B cell (primary cell): Measurements from ENCODE around the gene FBLL1. TPM values are rescaled to one million over a fixed set of nuclear protein-coding genes. Genes with fewer than 3 reads are reported as not detected.

Experiments
- ATAC-seq: fragments of 200-7000 bp; cut with Tn5 transposase; one replicate; pipeline ENCODE4 v1.10.0; 2021; ENCODE audit warnings: low read depth, mild to moderate bottlenecking, moderate number of reproducible peaks, moderate library complexity
- CTCF ChIA-PET: fragments of 350-600 bp; sonication (Branson Sonifier 250); formaldehyde crosslinking; loops from one replicate; lab custom pipeline; 2021; ENCODE audit warnings: antibody characterized with exemption, inconsistent platforms; lab: Charles Lee
- POLR2A ChIA-PET: fragments of 350-600 bp; sonication (Branson Sonifier 250); formaldehyde crosslinking; loops from one replicate; lab custom pipeline; 2021; ENCODE audit warnings: antibody characterized with exemption; lab: Charles Lee
- DNase-seq: peaks from one replicate; pipeline ENCODE4 v3.0.0; 2013
- H2AFZ ChIP-seq: 2 replicates; pipeline ENCODE4 v1.6.1; 2012; ENCODE audit warnings: mild to moderate bottlenecking, low read depth, low read length; ENCODE audit not compliant: insufficient read depth, poor library complexity, severe bottlenecking
- H3K27ac ChIP-seq, 2 donors: 1 replicate in 1 of 2; 2 replicates in 1 of 2; pipeline ENCODE4 v1.5.1; 2012 to 2013; ENCODE audit warnings: low read length in 2 of 2, mild to moderate bottlenecking in 2 of 2, moderate library complexity in 1 of 2
- H3K27me3 ChIP-seq, 4 experiments: fragments of 200-600 bp in 1 of 4; sonication (generic) in 1 of 4; replicated peaks in 1 of 4; 1 replicate in 2 of 4; 2 replicates in 2 of 4; pipeline versions ENCODE4 v1.6.1 to v1.7.0; 2013 to 2016; ENCODE audit warnings: low read length in 3 of 4, mild to moderate bottlenecking in 2 of 4, mixed read lengths in 1 of 4, moderate library complexity in 1 of 4; ENCODE audit not compliant: insufficient read depth in 4 of 4, control insufficient read depth in 3 of 4; ENCODE audit errors: control extremely low read depth in 1 of 4
- H3K36me3 ChIP-seq, 2 experiments: replicated peaks in 1 of 2; 1 replicate in 1 of 2; 2 replicates in 1 of 2; pipeline versions ENCODE4 v1.6.1 to v1.7.1; 2013; ENCODE audit warnings: low read length in 1 of 2; ENCODE audit not compliant: insufficient read depth in 2 of 2, control insufficient read depth in 1 of 2; ENCODE audit errors: control extremely low read depth in 1 of 2, extremely low read depth in 1 of 2
- H3K4me1 ChIP-seq, 2 donors: fragments of 200-600 bp in 1 of 2; sonication (generic) in 1 of 2; 1 replicate in 1 of 2; 2 replicates in 1 of 2; pipeline versions ENCODE4 v1.5.1 to v1.6.1; 2013 to 2017; ENCODE audit warnings: low read length in 2 of 2; ENCODE audit not compliant: control insufficient read depth in 2 of 2, insufficient read depth in 2 of 2
- H3K4me2 ChIP-seq: replicated peaks from 2 replicates; pipeline ENCODE3; 2012; ENCODE audit warnings: mild to moderate bottlenecking, low read depth, low read length; ENCODE audit not compliant: poor library complexity, severe bottlenecking
- H3K4me3 ChIP-seq, 5 experiments: fragments of 200-600 bp in 1 of 5; sonication (generic) in 1 of 5; 1 replicate in 3 of 5; 2 replicates in 2 of 5; pipeline versions ENCODE4 v1.5.1 to v1.7.0; 2011 to 2016; ENCODE audit warnings: low read length in 4 of 5, mild to moderate bottlenecking in 4 of 5, low read depth in 2 of 5, control low read depth in 1 of 5, moderate library complexity in 1 of 5; ENCODE audit not compliant: insufficient read depth in 1 of 5; ENCODE audit errors: control extremely low read depth in 1 of 5, extremely low read depth in 1 of 5
- H3K79me2 ChIP-seq: fragments of 200-600 bp; sonication (generic); one replicate; pipeline ENCODE4 v1.6.0; 2016; ENCODE audit warnings: low read length; ENCODE audit not compliant: control insufficient read depth, insufficient read depth
- H3K9ac ChIP-seq: fragments of 200-600 bp; sonication (generic); 2 replicates; pipeline ENCODE4 v1.6.1; 2017; ENCODE audit warnings: mild to moderate bottlenecking, low read length, moderate library complexity
- H3K9me3 ChIP-seq, 3 donors: one replicate each; pipeline versions ENCODE4 v1.6.1 to v1.7.1; 2013; ENCODE audit warnings: low read length in 2 of 3; ENCODE audit not compliant: control insufficient read depth in 2 of 3, insufficient read depth in 1 of 3; ENCODE audit errors: control extremely low read depth in 1 of 3
- H4K20me1 ChIP-seq: 2 replicates; pipeline ENCODE4 v1.6.0; 2012; ENCODE audit warnings: mild to moderate bottlenecking, low read length; ENCODE audit not compliant: insufficient read depth, control insufficient read depth, poor library complexity, severe bottlenecking
- H3K27ac Mint-ChIP-seq: one replicate; pipeline ENCODE4 v1.8.0; 2021; ENCODE audit warnings: mixed read lengths
- H3K27me3 Mint-ChIP-seq: one replicate; pipeline ENCODE4 v1.8.0; 2021; ENCODE audit warnings: mixed read lengths
- H3K4me1 Mint-ChIP-seq: one replicate; pipeline ENCODE4 v1.8.0; 2021; ENCODE audit warnings: mixed read lengths
- H3K4me3 Mint-ChIP-seq: one replicate; pipeline ENCODE4 v1.8.0; 2021; ENCODE audit warnings: mixed read lengths
- H3K9me3 Mint-ChIP-seq: one replicate; pipeline ENCODE4 v1.8.0; 2022; ENCODE audit warnings: mixed read lengths; ENCODE audit not compliant: insufficient read depth
- CTCF ChIP-seq: fragments of 200-600 bp; IDR thresholded peaks from one replicate; pipeline ENCODE4 v1.8.0; 2022; ENCODE audit warnings: antibody characterized with exemption, mild to moderate bottlenecking
- EZH2 ChIP-seq: IDR thresholded peaks from 2 replicates; pipeline ENCODE4 v1.6.1; 2012; ENCODE audit warnings: borderline replicate concordance, low read depth, mild to moderate bottlenecking, moderate library complexity, low read length; ENCODE audit not compliant: insufficient read depth, poor library complexity, severe bottlenecking
- WGBS: methylation state at CpG from one replicate; pipeline ENCODE4 v1.1.5; 2013; ENCODE audit warnings: missing lambda C conversion rate; ENCODE audit not compliant: insufficient coverage; 5-methylcytosine and 5-hydroxymethylcytosine counted together
- intact Hi-C: fragments of 100-400 bp; cut with micrococcal nuclease; formaldehyde crosslinking; loops from one replicate; pipeline ENCODE4 v1.10.0; 2022
- polyA plus RNA-seq: library from polyadenylated mRNA; depleted of rRNA; stranded (reverse); fragments of >200 nt; gene quantifications from 2 replicates; pipeline ENCODE4 v1.2.3, GENCODE V29; 2012
- total RNA-seq, 2 donors: library from RNA; stranded (reverse); fragments of 120-200 nt in 1 of 2; gene quantifications; 1 replicate in 1 of 2; 2 replicates in 1 of 2; pipeline versions ENCODE4 v1.2.3 to v1.2.4, GENCODE V29; 2013 to 2022

Gene FBLL1
- total and polyA plus RNA-seq, 2 donors (not counting 1 experiment from before 2014, with no cell fraction given): not detected

GRCh38 chr5:168579488-168580226 lies 50.6 kb downstream of the FBLL1 start:
- Mint-ChIP-seq H3K9me3 (no peaks in the 10 kb centered on the region), H3K4me1 (peaks cover 45% of the 10 kb centered on the region), H3K27ac (peak overlapping the region; percentile 95), H3K4me3 (peak overlapping the region; percentile 87), H3K27me3 (no peaks in the 10 kb centered on the region)
- TF ChIP-seq EZH2: no peak
- TF ChIP-seq CTCF: no peak
- no peaks in the 10 kb centered on the region for H3K27me3 ChIP-seq
- peak overlapping the region; percentile 79 to 94 for H3K27ac ChIP-seq
- H3K4me2 ChIP-seq: peak overlapping the region; percentile 99
- DNase-seq (peak; percentile 99), ATAC-seq (peak; percentile 95)
- no peaks in the 10 kb centered on the region for H3K9me3 ChIP-seq
- H2AFZ ChIP-seq: peak overlapping the region; percentile 90
- peak overlapping the region; percentile 97 for H3K9ac ChIP-seq
- peak overlapping the region; percentile 49 to 90 (median 76) for H3K4me3 ChIP-seq
- intact Hi-C loops: loop anchor here (1.0 to 2.0 kb wide), 2 partner anchors 93 to 1057 kb away; partner anchors contain the start of genes DOCK2 and RARS1
- H4K20me1 ChIP-seq: peaks cover 28% of the 10 kb centered on the region
- H3K36me3 ChIP-seq: no peaks in the 10 kb centered on the region
- CTCF ChIA-PET: no interaction called here
- peaks cover 43% of the 10 kb centered on the region for H3K79me2 ChIP-seq
- peaks cover 18 to 29% of the 10 kb centered on the region in 2 donors for H3K4me1 ChIP-seq
- 2% methylated on average over 49 of the region's 52 CpGs for WGBS
- POLR2A ChIA-PET: interaction anchor here (1.2 kb wide), 1 partner anchor 1058 kb away, joined by 4 read pairs; the partner anchor contains the start of gene DOCK2

GRCh38 chr5:168580227-168580508 lies 51.1 kb downstream of the FBLL1 start:
- WGBS: 71% methylated on average over 1 of the region's 3 CpGs
- H2AFZ ChIP-seq: peak overlapping the region; percentile 90
- Mint-ChIP-seq H3K9me3 (no peaks in the 10 kb centered on the region), H3K4me1 (peaks cover 44% of the 10 kb centered on the region), H3K27ac (peak overlapping the region; percentile 95), H3K4me3 (peak overlapping the region; percentile 87), H3K27me3 (no peaks in the 10 kb centered on the region)
- H3K79me2 ChIP-seq: peaks cover 38% of the 10 kb centered on the region
- H4K20me1 ChIP-seq: peaks cover 23% of the 10 kb centered on the region
- intact Hi-C loops: no loop called here
- H3K9ac ChIP-seq: peak overlapping the region; percentile 97
- peak overlapping the region; percentile 49 to 90 (median 70) for H3K4me3 ChIP-seq
- ATAC-seq: no peak
- CTCF ChIA-PET: no interaction called here
- peaks cover 18 to 29% of the 10 kb centered on the region in 2 donors for H3K4me1 ChIP-seq
- peak overlapping the region; percentile 79 to 94 for H3K27ac ChIP-seq
- H3K9me3 ChIP-seq: no peaks in the 10 kb centered on the region
- POLR2A ChIA-PET: interaction anchor here (1.2 kb wide), 1 partner anchor 1057 kb away, joined by 4 read pairs; the partner anchor contains the start of gene DOCK2
- no peaks in the 10 kb centered on the region for H3K36me3 ChIP-seq
- no peaks in the 10 kb centered on the region for H3K27me3 ChIP-seq
- peak overlapping the region; percentile 99 for H3K4me2 ChIP-seq
- TF ChIP-seq EZH2: no peak
- no peak for TF ChIP-seq CTCF
- DNase-seq: no peak
